ELF-1 (cell line): ENCODE measurements around the gene SLC25A43.
A peak's percentile ranks its signal among the peaks of the same experiment; 100 is the strongest.

Experiments
- DNase-seq: peaks from one replicate; pipeline ENCODE4 v3.0.0-alpha.2; 2016; ENCODE audit warnings: low read depth, low spot score

Gene SLC25A43

DNA sequence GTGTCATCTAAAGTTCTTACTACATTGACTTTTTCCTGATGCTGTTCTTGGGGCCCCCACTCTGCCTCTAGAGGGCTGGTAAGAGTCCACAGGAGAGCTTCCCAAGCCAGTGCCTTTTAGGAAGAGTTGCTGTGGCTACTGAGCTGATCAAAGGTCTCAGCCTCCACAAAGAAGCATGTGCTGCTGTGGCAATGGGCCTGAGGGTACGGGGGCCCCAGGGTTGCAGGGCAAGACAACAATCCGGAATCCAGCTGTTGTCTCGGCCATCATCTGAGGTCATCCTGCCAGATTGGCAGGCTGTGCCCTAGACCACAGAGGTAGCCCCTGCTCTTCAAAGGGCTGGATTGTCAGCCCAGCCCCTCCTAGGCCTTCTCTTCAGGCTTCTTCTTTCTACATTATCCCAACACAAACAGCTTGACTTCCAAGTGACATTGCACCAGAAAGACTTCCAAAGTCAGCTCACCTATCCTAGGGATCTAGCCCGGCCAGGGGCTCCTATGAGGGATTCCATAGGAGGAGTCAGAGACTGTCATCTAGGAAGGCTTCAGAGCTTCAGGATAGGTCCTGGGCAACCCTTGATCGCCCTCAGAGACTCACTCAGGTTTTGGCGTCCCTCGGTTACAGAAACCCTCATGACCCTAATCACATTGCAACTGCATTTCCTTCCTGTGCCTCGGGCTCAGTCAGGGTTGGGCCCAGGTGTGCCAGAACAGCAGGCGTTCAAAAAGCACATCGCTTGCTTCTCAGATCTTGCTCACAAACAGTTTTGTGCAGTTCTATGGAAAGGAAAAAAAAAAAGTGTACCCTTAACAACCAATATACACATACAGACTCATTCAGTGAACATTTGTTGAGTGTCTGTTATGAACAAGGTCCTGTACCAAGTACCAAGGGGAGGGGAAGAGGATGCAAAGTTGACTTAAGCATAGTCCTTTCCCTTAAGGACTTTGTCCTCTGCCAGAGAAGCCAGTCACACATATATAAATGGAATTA lies 96.9 kb downstream of the SLC25A43 start:
- peak; percentile 81 for DNase-seq

GRCh38 chrX:119497185-119497584 lies 98.0 kb downstream of the SLC25A43 start:
- DNase-seq, result no peak

- DNase-seq, result no peak
These were observed 101.1 kb downstream of the SLC25A43 start for GRCh38 chrX:119500061-119500800.

GRCh38 chrX:119501511-119502148 lies 102.5 kb downstream of the SLC25A43 start:
- peak; percentile 18 for DNase-seq

- no peak for DNase-seq
These were observed 103.8 kb downstream of the SLC25A43 start for GRCh38 chrX:119502727-119503483.

GRCh38 chrX:119503484-119503861 lies 104.3 kb downstream of the SLC25A43 start:
- peak; percentile 34 for DNase-seq
